Measurements from ENCODE around the gene ENDOG.

The ENDOG gene

DNA sequence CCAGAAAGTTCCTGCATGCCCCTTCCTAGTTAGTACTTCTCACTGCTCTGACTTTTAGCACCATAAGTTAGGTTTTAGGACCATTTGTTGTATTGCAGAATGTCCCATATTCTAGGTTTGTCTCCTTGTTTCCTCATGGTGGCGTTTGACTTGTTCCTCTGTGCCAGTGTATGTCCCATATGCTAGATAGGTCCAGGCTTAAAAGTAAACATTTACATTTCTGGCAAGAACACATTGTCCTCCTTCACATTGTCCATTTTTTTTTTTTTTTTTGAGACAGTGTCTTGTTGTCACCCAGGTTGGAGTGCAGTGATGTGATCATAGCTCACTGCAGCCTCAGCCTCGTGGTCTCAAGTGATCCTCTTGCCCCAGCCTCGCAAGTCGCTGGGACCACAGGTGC lies 15.8 kb upstream of the ENDOG start:
- no peak for DNase-seq

DNA sequence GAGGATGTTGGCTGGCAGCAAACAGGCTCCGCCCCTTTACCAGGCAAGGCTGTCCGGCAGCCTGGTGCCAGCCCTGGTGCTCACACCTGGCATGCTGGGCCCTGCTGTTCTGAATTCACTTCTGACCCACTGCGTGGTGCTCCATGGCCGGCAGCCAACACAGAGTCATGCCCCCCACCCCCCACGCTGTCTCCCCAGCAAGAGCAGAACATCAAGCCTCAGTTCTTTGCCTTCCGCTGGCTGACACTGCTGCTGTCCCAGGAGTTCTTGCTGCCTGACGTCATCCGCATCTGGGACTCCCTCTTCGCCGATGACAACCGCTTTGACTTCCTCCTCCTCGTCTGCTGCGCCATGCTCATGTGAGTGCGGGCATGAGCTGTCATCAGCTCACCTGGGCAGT lies 12.6 kb upstream of the ENDOG start:
- DNase-seq: no peak

DNA sequence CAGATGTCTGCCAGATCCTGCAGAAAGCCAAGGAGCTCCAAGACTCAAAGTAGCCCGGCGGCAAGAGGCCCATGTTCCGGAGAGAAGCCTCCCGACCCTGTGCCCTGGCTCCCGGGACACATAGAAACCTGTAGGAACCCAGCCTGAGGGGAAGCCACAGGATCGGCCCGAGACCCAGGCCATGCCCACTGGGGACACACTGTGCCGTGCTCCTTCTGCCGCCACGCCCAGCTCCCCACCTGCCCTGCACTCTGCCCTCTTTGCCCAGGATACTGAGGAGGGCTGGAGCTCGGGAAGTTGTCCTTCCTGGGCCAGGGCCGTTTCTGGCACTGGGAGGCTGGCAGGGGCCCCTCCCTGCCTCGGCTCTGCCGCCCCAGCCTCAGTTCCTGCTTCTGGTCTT lies 10.5 kb upstream of the ENDOG start:
- DNase-seq: no peak

DNA sequence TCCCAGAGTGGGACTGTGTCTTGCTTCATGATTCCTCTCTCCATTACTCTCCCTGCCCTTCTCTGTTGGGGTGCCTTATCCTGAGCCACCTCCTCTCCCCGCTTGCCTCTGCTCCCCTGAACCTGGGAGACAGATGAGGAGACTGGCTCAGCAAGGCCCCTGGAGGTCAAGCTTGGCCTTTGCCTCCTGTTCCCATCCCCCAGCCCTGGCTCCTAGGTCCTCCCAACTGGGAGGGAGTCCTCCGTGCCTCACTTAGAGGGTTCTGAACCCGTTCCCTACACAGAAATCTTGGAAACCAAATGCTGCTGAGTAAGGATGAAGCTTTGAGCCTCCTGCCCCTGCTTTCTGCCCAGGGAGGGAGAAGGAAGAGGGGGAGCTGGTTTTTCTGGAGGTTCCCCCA lies 9.8 kb upstream of the ENDOG start:
- no peak for DNase-seq

DNA sequence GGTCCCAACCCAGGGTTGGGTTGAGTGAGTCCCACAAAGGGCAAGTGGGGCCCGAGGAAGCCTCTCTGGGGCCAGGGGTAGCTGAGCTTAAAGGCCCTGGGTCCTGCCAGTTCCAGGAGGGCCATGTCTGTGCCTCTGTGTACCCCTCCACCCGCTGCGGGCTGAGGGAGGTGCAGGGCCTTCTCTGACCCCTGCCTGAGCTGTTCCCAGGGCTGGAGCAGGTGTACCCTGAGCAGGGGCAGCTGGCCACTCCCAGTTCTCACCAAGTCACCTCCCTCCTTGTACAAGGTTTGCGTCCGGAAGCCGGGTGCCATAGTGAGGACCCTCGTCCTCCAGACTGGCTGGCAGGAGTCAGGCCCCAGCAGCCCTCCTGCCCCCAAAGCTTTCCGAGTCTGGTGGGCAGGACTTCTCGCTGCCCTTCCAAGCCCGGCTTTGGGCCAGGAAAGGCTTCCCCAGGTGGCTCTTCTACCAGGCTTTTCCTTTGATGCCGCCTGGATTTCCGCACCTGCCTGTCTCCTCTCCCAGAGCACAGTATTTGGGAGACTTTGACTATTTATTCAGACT lies 9.2 kb upstream of the ENDOG start:
- no peak for DNase-seq

DNA sequence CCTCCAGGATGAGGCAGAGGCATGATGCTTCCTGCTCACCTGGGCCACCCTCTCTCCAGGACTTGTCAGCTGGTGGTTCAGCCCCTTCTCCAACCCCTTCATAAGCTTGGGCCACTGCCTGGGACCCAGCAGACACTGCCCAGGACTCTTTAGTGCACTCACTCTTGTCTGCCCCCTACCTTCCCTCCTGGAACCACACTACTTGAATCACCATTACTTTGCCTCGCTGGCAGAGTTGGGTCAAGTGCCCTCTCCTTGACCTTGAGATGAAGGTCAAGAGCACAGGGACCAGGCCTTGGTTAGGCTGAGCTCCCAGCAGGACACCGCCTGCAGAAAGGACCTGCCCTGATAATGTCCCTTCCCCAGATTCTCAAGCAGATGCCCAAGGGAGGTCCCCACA lies 8.5 kb upstream of the ENDOG start:
- no peak for DNase-seq

DNA sequence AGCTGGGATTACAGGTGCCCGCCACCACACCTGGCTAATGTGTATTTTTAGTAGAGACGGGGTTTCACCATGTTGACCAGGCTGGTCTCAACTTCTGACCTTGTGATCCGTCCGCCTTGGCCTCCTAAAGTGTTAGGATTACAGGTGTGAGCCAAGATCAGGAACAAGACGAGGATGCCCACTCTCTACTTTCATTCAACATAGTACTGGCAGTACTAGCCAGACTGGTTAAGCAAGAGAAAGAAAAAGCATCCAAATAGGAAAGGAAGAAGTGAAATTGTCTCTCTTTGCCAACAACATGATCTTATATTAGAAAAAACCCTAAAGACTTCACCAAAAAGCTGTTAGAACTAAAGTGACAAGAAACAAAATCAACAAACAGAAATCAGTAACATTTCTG lies 7.4 kb upstream of the ENDOG start:
- no peak for DNase-seq

GRCh38 chr9:128818839-128819715 lies 777 bp downstream of the ENDOG start:
- DNase-seq: no peak

DNA sequence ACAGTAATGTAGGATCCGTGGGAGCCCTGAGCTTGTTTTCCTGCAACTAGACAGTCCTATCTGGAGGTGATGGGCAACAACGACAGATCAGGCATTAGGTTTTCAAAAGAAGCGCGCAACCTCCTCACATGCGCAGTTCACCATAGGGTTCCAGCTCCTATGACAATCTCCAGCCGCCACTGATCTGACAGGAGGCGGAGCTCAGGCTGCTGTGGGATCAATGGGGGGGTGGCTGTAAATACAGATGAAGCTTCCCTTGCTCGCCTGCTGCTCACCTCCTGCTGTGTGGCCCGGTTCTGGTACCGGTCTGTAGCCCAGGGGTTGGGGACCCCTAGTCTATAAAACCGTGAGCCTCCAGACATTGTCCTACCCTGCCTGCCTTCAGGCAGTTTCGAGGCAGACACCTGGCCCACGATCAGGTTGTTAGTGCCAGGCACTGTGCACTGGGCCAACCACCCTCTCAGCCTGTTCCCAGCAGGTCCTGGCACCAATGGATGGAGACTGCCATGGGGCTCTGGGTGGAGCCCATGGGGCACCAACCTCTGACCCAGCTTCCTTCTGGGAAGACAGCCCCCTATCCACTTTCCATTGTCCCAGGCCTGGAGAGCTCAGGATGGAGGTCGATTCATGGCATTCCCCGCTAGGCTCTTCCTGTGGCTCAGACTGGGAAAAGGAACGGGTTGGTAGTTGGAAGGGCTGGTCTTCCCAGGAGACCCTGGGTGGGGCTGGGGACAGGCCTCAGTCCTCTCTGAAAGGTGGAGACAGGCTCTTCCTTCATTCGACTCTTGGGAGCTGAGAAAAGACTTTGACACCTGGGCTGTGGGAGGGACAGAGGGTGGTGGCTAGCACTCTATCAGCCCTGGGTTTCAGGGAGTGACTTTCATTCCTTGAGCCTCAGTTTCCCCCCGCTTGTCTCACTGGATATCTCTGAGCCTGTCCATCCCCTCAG lies 1.7 kb downstream of the ENDOG start:
- no peak for DNase-seq

DNA sequence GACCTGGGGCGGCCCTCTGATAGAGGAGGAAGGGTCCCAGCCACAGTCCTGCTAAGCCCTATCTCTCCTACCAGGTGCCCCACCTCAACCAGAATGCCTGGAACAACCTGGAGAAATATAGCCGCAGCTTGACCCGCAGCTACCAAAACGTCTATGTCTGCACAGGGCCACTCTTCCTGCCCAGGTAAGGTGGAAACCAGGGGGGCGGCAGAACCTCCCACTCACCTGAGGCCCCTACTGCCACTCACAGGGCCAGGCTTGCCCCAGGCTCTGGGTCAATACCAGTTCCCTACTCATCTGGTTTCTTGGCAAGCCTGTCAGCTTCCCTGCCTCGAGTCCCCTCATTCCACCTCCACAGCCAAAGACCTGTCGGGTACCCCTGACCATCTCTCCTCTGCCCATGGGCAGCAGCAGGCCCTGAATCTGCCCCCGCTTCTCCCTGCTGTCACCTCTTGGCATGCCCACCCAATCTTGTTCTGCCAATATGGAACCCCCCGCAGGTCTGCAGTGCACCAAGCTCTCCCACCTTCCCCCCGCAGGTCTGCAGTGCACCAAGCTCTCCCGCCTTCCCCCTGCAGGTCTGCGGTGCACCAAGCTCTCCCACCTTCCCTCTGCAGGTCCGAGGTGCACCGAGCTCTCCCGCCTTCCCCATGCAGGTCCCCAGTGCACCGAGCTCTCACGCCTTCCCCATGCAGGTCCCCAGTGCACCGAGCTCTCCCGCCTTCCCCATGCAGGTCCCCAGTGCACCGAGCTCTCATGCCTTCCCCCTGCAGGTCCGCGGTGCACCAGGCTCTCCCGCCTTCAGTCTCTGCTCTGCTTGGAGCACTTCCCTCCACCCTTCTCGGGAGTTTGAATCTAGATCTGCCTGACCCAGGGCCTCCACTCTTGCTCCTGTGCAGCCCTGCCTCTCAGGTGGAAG lies 2.6 kb downstream of the ENDOG start:
- DNase-seq: no peak

- DNase-seq: no peak
Observed at GRCh38 chr9:128821584-128822406, 3.5 kb downstream of the ENDOG start.

- DNase-seq: no peak
Observed at GRCh38 chr9:128822407-128823042, 4.2 kb downstream of the ENDOG start.

DNA sequence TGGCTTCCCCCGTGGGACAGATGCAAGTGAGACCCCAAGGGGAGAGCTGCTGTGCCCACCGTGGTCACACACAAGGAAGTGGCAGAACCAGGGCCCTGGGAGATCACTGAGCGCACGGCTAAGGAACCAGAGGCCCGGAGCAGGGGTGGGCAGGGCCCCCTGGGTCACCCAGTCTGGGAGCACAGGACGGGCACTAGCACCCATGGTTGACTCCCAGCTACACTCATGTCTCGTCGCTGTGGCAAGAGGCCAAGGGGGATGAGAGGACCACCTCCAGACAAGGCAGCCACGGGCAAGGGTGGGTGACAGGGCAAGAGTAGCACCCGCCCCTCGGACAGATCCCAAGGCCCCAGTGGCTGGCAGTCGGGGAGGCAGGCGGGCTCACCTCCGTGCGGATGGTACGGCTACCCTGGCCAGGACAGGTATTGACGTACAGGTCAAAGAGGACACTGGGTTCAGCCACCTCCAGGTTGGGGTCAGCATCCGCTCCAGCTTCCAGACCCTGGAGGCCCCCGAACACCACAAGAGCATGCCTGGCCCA lies 5.1 kb downstream of the ENDOG start:
- DNase-seq: no peak

GRCh38 chr9:128823903-128824406 lies 5.7 kb downstream of the ENDOG start:
- DNase-seq: no peak

DNA sequence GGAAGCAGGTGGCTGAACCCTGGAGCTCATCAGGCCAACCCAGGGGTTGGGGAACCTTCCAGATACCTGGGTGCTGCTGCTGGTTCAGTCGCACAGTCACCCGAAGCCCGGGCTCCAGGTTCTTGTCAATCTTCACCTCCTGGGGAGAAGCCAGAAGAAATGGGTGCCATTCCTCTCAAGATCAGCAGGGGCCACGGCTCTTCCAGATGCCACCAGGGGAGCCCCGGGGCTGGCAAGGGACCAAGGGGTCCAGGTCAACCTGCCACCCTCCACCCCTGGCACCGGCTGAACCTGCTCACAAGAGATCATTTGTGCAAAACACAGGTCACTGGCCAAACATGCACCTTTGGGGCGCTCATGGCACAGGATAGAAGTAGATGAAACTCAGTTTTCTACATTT lies 6.6 kb downstream of the ENDOG start:
- no peak for DNase-seq

DNA sequence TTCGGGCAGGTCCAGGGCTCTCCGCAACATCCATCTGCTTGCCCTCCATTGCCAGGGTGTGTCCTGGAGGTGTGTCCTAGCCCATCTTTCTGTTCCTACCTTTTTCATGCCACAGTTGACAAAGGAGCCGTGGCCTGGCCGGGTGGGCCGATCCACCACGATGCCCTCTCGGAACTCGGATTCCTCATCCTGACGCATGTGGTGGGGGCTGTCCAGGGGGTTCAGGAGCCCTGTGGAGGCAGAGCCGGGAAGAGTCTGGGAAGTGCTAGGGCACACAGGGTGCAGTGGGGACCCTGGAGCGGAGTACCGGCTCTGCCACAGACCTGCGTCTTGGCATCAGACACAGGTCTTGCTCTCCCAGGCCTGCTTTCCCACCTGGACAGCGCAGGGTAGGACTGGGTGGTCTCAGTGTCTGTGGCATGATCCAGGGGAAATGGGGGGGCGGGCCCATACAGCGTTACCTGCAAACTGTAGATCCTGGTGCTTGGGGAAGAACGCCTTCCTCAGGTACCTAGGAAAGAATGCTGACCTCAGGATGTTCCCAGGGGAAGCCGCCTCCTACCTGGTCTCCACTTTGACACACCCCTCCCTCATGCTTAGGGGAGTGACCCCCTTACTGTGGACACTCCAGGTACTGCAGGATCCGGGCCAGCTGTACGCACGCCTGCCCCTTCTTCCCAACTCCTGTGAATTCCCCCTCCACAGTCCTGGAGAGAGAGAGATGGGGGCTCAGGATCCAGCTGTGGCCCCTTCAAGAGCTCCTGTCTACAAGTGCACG lies 7.8 kb downstream of the ENDOG start:
- no peak for DNase-seq

DNA sequence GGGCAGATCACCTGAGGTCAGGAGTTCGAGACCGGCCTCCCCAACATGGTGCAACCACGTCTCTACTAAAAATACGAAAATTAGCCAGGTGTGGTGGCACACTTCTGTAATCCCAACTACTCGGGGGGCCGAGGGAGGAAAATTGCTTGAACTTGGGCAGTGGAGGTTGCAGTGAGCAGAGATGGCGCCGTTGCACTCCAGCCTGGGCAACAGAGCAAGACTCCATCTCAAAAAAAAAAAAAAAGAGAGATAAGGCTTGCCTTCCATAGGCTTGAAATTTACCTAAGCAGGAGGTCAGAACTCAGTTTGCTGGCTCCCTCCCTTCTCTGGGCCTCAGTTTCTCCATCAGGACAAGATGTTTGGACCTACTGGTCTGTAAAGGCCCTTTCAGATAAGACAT lies 10.0 kb downstream of the ENDOG start:
- DNase-seq: no peak

DNA sequence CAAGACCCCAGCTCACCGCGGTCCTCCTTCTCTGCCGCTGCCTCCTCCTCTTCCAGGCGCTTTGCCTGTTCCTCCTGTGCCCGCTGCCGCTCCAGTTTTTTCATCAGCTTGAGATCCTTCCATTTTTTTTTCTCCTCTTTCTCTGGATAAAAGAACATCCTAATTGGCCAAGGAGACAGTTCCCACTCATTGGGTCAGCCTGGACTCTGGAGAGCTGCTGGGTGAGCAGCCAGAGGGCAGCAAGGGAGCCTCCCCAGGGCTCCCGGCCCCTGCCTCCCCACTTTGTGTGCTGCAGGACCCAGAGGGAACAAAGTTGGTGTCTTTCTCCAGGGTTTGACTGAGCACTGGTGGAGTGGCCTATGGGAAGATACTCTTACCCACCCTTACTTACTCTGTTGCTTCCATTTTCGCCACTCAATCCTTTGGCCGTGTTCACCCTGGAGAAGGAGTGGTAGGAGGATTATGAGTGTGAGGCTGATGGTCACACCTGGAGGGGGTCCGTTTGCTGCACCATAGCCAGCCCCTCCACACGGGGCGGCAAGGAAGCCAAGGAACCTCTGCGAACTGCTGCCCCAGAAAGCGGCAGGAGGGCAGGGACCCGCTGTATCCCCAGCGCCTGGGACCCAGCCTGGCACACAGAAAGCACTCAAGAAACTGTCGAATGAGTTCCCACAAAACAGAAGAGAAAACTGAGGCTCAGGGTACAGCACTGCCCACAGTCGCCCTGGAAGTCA lies 10.6 kb downstream of the ENDOG start:
- no peak for DNase-seq
